Neural crest cell (in vitro differentiated cells): ENCODE data around the gene NHSL1. TPM values are rescaled to one million over a fixed set of nuclear protein-coding genes. Genes with fewer than 3 reads are reported as not detected.
"Not testable (repeated sequence)": the region's sequence is repeated elsewhere in the genome, so short reads cannot be mapped to it uniquely, and the experiment has no call there.

ENCODE experiments used
- DNase-seq: peaks from one replicate; pipeline ENCODE4 v3.0.0; 2021; ENCODE audit warnings: low read depth, mixed read lengths, low spot score
- H3K27ac Mint-ChIP-seq: one replicate; pipeline ENCODE4 v1.8.0; 2021; ENCODE audit warnings: mild to moderate bottlenecking, mixed read lengths; ENCODE audit not compliant: unreplicated experiment
- H3K27me3 Mint-ChIP-seq: 2 replicates; pipeline ENCODE4 v1.8.0; 2021; ENCODE audit warnings: low read depth, mild to moderate bottlenecking, mixed read lengths
- H3K36me3 Mint-ChIP-seq: 2 replicates; pipeline ENCODE4 v1.8.0; 2021; ENCODE audit warnings: low read depth, mild to moderate bottlenecking, mixed read lengths
- H3K4me1 Mint-ChIP-seq: 2 replicates; pipeline ENCODE4 v1.8.0; 2021; ENCODE audit warnings: mixed read lengths
- H3K4me3 Mint-ChIP-seq: one replicate; pipeline ENCODE4 v1.8.0; 2021; ENCODE audit warnings: mild to moderate bottlenecking, mixed read lengths
- H3K9me3 Mint-ChIP-seq: 2 replicates; pipeline ENCODE4 v1.8.0; 2021; ENCODE audit warnings: mixed read lengths
- total RNA-seq: library from RNA; stranded (reverse); gene quantifications from 2 replicates; pipeline ENCODE4 v1.2.1, GENCODE V29; 2021
- TF ChIP-seq, protein P1 (sequence below): fragments of 200-600 bp; sonication (generic); conservative IDR thresholded peaks from 2 replicates; pipeline ENCODE4 v1.5.0; 2021; ENCODE audit warnings: antibody characterized with exemption, mild to moderate bottlenecking

Gene NHSL1
- total RNA-seq, 1 donor from 2014 or later: 54.7 TPM

DNA sequence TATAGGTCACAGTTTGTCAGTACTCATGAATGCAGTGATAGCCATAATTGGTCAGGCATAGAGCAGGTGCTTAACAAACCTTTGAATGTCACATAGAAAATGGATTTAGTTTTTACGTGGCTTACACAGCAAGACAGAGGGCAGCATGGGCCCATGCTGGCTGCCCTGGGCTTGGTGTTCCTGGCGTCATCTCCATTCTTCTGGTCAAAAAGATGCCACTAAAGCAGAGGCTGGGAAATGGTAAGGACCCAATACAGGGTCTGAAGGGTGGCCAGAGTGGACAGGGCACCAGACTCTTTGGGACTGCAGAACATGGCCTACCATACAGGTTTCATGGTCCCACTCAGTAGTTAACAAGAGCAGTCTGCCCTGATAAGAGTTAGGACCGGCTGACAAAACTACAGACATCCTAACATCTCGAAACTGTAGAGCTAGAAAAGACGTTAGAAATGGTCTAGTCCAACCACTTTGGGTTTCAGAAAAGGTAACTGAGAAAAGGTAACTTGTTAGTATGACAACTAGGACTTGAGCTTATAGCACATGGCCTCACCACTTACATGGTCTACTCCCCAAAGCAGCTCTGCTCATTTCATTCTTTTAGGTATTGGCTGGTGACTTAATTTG lies 72.7 kb downstream of the NHSL1 start:
- no peak overlapping the region for H3K4me3 Mint-ChIP-seq
- no peaks in the 10 kb centered on the region for H3K27me3 Mint-ChIP-seq
- peaks cover 10% of the 10 kb centered on the region for H3K4me1 Mint-ChIP-seq
- peaks cover 14% of the 10 kb centered on the region for H3K36me3 Mint-ChIP-seq
- H3K9me3 Mint-ChIP-seq: no peaks in the 10 kb centered on the region
- TF ChIP-seq, protein P1, sequence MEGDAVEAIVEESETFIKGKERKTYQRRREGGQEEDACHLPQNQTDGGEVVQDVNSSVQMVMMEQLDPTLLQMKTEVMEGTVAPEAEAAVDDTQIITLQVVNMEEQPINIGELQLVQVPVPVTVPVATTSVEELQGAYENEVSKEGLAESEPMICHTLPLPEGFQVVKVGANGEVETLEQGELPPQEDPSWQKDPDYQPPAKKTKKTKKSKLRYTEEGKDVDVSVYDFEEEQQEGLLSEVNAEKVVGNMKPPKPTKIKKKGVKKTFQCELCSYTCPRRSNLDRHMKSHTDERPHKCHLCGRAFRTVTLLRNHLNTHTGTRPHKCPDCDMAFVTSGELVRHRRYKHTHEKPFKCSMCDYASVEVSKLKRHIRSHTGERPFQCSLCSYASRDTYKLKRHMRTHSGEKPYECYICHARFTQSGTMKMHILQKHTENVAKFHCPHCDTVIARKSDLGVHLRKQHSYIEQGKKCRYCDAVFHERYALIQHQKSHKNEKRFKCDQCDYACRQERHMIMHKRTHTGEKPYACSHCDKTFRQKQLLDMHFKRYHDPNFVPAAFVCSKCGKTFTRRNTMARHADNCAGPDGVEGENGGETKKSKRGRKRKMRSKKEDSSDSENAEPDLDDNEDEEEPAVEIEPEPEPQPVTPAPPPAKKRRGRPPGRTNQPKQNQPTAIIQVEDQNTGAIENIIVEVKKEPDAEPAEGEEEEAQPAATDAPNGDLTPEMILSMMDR: no peak
- DNase-seq: no peak
- H3K27ac Mint-ChIP-seq: no peak overlapping the region

DNA sequence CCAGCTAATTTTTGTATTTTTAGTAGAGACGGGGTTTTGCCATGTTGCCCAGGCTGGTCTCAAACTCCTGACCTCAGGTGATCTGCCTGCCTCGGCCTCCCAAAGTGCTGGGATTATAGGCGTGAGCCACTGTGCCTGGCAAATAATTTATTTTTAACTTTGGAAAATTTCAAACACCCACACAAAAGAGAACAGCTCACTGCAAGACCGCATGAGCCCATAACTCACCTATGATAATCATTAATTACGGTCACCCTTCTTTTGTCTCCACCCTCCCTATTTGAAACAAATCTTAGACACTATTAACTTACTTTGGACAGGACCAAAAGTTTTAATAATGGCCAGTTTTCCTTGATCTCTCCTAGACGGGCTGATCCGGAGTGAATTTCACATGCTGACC lies 74.0 kb downstream of the NHSL1 start:
- not testable (repeated sequence) for DNase-seq, H3K4me3 Mint-ChIP-seq, H3K4me1 Mint-ChIP-seq, H3K9me3 Mint-ChIP-seq, H3K27me3 Mint-ChIP-seq, H3K27ac Mint-ChIP-seq
- H3K36me3 Mint-ChIP-seq: peaks cover 24% of the 10 kb centered on the region

DNA sequence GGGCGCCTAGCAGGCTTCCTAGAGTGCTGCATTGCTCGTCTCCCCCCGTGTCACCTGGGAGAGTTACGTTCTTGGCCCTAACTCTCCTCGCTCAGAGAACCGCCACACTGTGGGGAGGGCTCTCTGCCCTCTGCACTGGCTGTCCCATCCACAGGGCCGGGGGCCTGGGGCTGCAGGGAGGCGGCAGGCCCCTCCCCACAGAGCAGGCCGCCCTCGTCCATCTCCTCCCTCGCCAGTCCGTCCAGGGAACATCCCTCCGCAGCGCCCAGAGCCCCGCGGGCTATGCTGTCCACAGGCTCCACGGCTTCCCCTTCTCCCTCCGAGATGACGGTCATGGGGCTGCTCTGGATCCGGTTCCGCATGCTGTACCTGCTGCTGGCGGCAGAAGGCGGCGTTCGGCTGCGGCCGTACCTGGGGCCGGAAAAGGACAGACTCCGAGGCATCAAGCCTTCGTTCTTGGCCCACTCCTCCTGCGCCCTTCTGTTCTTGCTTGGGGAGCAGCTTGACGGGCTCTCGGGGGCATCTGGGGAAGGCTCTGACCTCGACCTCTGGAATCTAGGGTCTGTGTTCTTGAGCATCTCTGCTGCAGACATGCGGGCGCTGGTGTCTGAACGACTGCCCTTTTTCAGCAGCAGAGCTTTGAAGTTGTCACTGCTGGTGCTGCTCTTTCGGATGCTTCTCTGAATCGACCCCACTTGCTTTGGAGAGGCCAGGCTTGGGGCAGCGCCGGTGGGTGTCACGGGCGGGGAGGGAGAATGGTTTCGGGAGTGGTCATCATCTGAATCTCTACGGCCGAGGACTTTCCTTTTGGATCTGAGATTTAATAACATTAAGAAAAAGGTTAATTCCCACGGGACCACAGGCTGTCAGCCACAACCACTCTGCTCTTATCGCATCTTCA lies 75.0 kb downstream of the NHSL1 start:
- peaks cover 3% of the 10 kb centered on the region for H3K4me1 Mint-ChIP-seq
- no peaks in the 10 kb centered on the region for H3K9me3 Mint-ChIP-seq
- H3K27ac Mint-ChIP-seq: no peak overlapping the region
- H3K4me3 Mint-ChIP-seq: no peak overlapping the region
- H3K27me3 Mint-ChIP-seq: no peaks in the 10 kb centered on the region
- no peak for DNase-seq
- H3K36me3 Mint-ChIP-seq: peaks cover 31% of the 10 kb centered on the region
- TF ChIP-seq, protein P1: no peak

DNA sequence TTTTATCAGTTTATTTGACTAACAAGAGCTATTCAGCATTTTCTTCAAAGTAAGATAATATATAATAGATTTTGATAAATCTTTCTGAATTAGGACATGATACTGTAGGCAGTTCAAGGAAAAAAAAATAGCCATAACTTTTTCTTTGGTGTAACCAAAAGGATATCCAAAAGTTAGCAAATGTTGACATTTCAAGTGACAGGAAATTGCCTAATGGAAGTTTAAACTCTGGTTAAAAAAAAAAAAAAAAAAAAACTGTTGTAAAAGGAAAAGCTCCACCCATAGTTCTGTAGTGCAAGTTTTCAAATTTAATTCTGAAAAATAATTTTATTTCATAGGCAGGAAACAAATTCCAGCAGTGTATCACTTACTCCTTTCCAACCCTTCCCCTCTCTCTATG lies 76.4 kb downstream of the NHSL1 start:
- H3K36me3 Mint-ChIP-seq: peaks cover 44% of the 10 kb centered on the region
- TF ChIP-seq, protein P1: no peak
- DNase-seq: no peak
- H3K4me1 Mint-ChIP-seq: no peaks in the 10 kb centered on the region
- H3K9me3 Mint-ChIP-seq: peaks cover 4% of the 10 kb centered on the region
- H3K27ac Mint-ChIP-seq: no peak overlapping the region
- H3K27me3 Mint-ChIP-seq: no peaks in the 10 kb centered on the region
- no peak overlapping the region for H3K4me3 Mint-ChIP-seq

DNA sequence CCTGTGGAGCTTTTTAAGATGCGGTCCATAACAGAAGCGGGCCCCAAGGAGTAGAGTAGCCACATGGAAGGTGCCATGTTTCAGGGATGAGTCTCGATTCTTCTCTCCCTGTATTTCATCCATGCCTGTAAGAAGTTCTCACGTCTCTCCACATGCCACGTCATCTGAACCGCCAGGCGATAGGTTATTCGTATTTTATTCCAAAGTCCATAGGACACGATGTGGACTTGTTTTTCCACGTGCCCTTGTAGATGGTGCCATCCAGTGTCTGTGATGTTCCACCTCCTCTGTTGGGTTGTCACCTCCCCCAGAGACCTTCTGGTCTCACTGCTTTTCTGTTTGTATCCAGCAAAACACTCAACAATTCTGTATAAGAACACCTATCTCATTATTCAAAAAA lies 77.7 kb downstream of the NHSL1 start:
- H3K36me3 Mint-ChIP-seq: peaks cover 49% of the 10 kb centered on the region
- no peak for DNase-seq

More for the DNA sequence above, 77.7 kb downstream of the NHSL1 start:
- Mint-ChIP-seq H3K4me1 (no peaks in the 10 kb centered on the region), H3K9me3 (peaks cover 4% of the 10 kb centered on the region), H3K27ac (no peak overlapping the region), H3K4me3 (no peak overlapping the region), H3K27me3 (no peaks in the 10 kb centered on the region)
- TF ChIP-seq, protein P1: no peak
